Fibroblast of villous mesenchyme (primary cell): ENCODE measurements around the gene PGGHG. TPM values are rescaled to one million over a fixed set of nuclear protein-coding genes. Genes with fewer than 3 reads are reported as not detected.
"Not testable (repeated sequence)": the region's sequence is repeated elsewhere in the genome, so short reads cannot be mapped to it uniquely, and the experiment has no call there.

Experiments used
- DNase-seq: peaks from one replicate; pipeline ENCODE4 v3.0.0-alpha.2; 2010; ENCODE audit warnings: low read depth
- H3K4me3 ChIP-seq: 2 replicates; pipeline ENCODE4 v1.5.1; 2011; ENCODE audit warnings: low read depth, mild to moderate bottlenecking, low read length
- CTCF ChIP-seq: IDR thresholded peaks from 2 replicates; pipeline ENCODE4 v1.5.1; 2012; ENCODE audit warnings: low read depth, mild to moderate bottlenecking, low read length; ENCODE audit not compliant: insufficient read depth
- total RNA-seq: library from RNA; depleted of rRNA; stranded (reverse); fragments of >200 nt; gene quantifications from 2 replicates; pipeline ENCODE4 v1.2.3, GENCODE V29; 2012

The PGGHG gene
- total RNA-seq, 1 donor: 7.8 TPM

- no peak for TF ChIP-seq CTCF
- peak; percentile 16 for DNase-seq
- no peak overlapping the region for H3K4me3 ChIP-seq
Measured at GRCh38 chr11:324156-324555, 35.2 kb downstream of the PGGHG start.

- H3K4me3 ChIP-seq: not testable (repeated sequence)
- peak; percentile 36 for DNase-seq
Measured at GRCh38 chr11:324593-325517, 35.9 kb downstream of the PGGHG start.

- no peak for TF ChIP-seq CTCF
- no peak for DNase-seq
- H3K4me3 ChIP-seq: no peak overlapping the region
Measured at GRCh38 chr11:325796-326591, 37.1 kb downstream of the PGGHG start.

- H3K4me3 ChIP-seq: no peak overlapping the region
- TF ChIP-seq CTCF: no peak
- no peak for DNase-seq
Measured at GRCh38 chr11:326592-326841, 37.6 kb downstream of the PGGHG start.

GRCh38 chr11:326842-327580 lies 38.1 kb downstream of the PGGHG start:
- peak; percentile 74 for DNase-seq
- H3K4me3 ChIP-seq: no peak overlapping the region
- no peak for TF ChIP-seq CTCF

- no peak for TF ChIP-seq CTCF
- no peak overlapping the region for H3K4me3 ChIP-seq
- DNase-seq: no peak
Measured at GRCh38 chr11:327581-327923, 38.6 kb downstream of the PGGHG start.

GRCh38 chr11:328012-328411 lies 39.1 kb downstream of the PGGHG start:
- H3K4me3 ChIP-seq: no peak overlapping the region
- DNase-seq: no peak
- TF ChIP-seq CTCF: no peak

GRCh38 chr11:328516-329100 lies 39.7 kb downstream of the PGGHG start:
- DNase-seq, H3K4me3 ChIP-seq: not testable (repeated sequence)
